Measurements from ENCODE around the gene IKZF1. TPM values are rescaled to one million over a fixed set of nuclear protein-coding genes. Genes with fewer than 3 reads are reported as not detected.

Gene IKZF1
- total and polyA plus RNA-seq, 10 donors: 36.4 to 389 (median 231) TPM

DNA sequence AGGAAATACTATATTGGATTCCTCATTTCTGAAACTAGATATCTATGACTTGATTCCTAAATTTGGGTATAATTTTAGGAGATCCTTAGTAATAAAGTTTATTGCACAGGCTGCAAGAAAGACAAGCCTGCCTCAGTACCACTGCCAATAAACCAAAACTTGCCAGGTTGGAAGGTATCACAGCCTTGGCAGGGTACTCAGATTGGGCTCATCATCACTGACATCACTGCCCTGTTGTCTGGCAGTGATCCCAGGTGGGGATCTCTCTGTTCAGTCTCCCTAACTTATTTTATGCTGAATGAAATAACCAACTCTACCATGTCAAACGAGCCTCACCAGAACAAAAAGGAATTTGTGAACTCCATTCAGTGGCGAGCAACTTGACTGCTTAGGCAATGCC lies 126.8 kb downstream of the IKZF1 start:
- Histone ChIP-seq H3K27me3 (replicated peaks in 1 of 7) (no peaks in the 10 kb centered on the region), H3K9me3 (no peaks in the 10 kb centered on the region), H3K4me1 (no peaks in the 10 kb centered on the region), H3K36me3 (no peaks in the 10 kb centered on the region), H3K27ac (no peak overlapping the region), H3K4me3 (no peak overlapping the region)
- DNase-seq: no peak
- intact Hi-C loops (cut with DNase I; ENCODE audit: low total_unique reads): no loop called here
- no peak for TF ChIP-seq POLR2A (IDR thresholded peaks at IDR 0.05)
- TF ChIP-seq, protein P1, sequence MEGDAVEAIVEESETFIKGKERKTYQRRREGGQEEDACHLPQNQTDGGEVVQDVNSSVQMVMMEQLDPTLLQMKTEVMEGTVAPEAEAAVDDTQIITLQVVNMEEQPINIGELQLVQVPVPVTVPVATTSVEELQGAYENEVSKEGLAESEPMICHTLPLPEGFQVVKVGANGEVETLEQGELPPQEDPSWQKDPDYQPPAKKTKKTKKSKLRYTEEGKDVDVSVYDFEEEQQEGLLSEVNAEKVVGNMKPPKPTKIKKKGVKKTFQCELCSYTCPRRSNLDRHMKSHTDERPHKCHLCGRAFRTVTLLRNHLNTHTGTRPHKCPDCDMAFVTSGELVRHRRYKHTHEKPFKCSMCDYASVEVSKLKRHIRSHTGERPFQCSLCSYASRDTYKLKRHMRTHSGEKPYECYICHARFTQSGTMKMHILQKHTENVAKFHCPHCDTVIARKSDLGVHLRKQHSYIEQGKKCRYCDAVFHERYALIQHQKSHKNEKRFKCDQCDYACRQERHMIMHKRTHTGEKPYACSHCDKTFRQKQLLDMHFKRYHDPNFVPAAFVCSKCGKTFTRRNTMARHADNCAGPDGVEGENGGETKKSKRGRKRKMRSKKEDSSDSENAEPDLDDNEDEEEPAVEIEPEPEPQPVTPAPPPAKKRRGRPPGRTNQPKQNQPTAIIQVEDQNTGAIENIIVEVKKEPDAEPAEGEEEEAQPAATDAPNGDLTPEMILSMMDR (IDR thresholded peaks at IDR 0.05 in 8 of 11, conservative IDR thresholded peaks at IDR 0.05 in 3 of 11): no peak
- TF ChIP-seq POLR2AphosphoS5 (IDR thresholded peaks at IDR 0.05): no peak
- 81 to 94% (median 94%) methylated on average over 2 of the region's 2 CpGs for WGBS, 5 donors

- DNase-seq: no peak
- Histone ChIP-seq H3K27me3 (replicated peaks in 1 of 7) (no peaks in the 10 kb centered on the region), H3K27ac (no peak overlapping the region), H3K36me3 (peaks cover 0 to under 1% (median 0%) of the 10 kb centered on the region in 6 donors), H3K9me3 (no peaks in the 10 kb centered on the region), H3K4me3 (no peak overlapping the region), H3K4me1 (no peaks in the 10 kb centered on the region)
- 81 to 87% (median 84%) methylated on average over 4 of the region's 4 CpGs for WGBS, 5 donors
- intact Hi-C loops (cut with DNase I; ENCODE audit: low total_unique reads): no loop called here
- TF ChIP-seq POLR2A (IDR thresholded peaks at IDR 0.05) (no peak), POLR2AphosphoS5 (IDR thresholded peaks at IDR 0.05) (no peak)
- TF ChIP-seq, protein P1 (IDR thresholded peaks at IDR 0.05 in 8 of 11, conservative IDR thresholded peaks at IDR 0.05 in 3 of 11): no peak
These were observed 127.3 kb downstream of the IKZF1 start for GRCh38 chr7:50431722-50432305.

GRCh38 chr7:50436133-50436806 lies 131.8 kb downstream of the IKZF1 start:
- no peak for DNase-seq
- 87 to 95% (median 92%) methylated on average over 3 of the region's 3 CpGs for WGBS, 5 donors
- Histone ChIP-seq H3K4me3 (no peak overlapping the region), H3K9me3 (no peaks in the 10 kb centered on the region), H3K36me3 (peaks cover 0 to 45% (median 7%) of the 10 kb centered on the region in 6 donors), H3K27me3 (replicated peaks in 1 of 7) (no peaks in the 10 kb centered on the region), H3K4me1 (no peaks in the 10 kb centered on the region), H3K27ac (no peak overlapping the region)
- intact Hi-C loops (cut with DNase I; ENCODE audit: low total_unique reads): no loop called here
- no peak for TF ChIP-seq POLR2AphosphoS5 (IDR thresholded peaks at IDR 0.05)
- TF ChIP-seq, protein P1 (IDR thresholded peaks at IDR 0.05 in 8 of 11, conservative IDR thresholded peaks at IDR 0.05 in 3 of 11): no peak
- TF ChIP-seq POLR2A (IDR thresholded peaks at IDR 0.05): no peak

DNA sequence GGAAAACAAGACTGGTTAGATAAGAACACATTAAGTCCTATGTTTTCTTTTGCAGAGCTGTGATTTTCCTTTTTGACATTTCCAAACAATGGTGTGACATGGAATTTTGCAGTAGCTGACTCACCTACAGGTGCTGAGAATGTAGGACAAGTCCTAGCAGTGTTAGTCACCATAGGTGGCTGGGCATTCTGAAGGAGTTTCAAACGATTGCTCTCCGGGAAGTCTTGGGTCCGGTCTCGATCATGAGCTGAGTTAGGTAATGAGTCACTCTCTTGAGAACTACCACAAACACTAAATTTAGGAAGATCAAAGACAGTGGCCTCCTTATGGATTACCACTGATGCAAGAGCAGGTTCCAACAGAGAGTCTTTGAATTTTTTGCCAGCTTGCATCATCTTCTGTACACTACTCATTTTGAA lies 142.0 kb downstream of the IKZF1 start:
- TF ChIP-seq POLR2AphosphoS5 (IDR thresholded peaks at IDR 0.05) (no peak), POLR2A (IDR thresholded peaks at IDR 0.05) (no peak)
- DNase-seq: no peak

More for the DNA sequence above, 142.0 kb downstream of the IKZF1 start:
- Histone ChIP-seq H3K27ac (no peak overlapping the region), H3K9me3 (no peaks in the 10 kb centered on the region), H3K36me3 (peaks cover 0 to 65% (median 23%) of the 10 kb centered on the region in 6 donors), H3K4me3 (no peak overlapping the region), H3K27me3 (replicated peaks in 1 of 7) (no peaks in the 10 kb centered on the region), H3K4me1 (peaks cover 10 to 32% (median 18%) of the 10 kb centered on the region in 6 donors)
- intact Hi-C loops (cut with DNase I; ENCODE audit: low total_unique reads): no loop called here
- WGBS, 5 donors: 51 to 81% (median 61%) methylated on average over 4 of the region's 4 CpGs
